ENCODE data around the gene ULK1. TPM values are rescaled to one million over a fixed set of nuclear protein-coding genes. Genes with fewer than 3 reads are reported as not detected.

ULK1 gene
- total RNA-seq: 10 to 100 TPM; 14.7 to 21.5 TPM

- H3K9me3 Mint-ChIP-seq: no peaks in the 10 kb centered on the region
- peak; percentile 79 for ATAC-seq (replicated peaks)
These were observed at the start of gene ULK1 for GRCh38 chr12:131894313-131894860. Gene ULK1 (plus strand): TSS chr12:131894622. CDS start chr12:131895002, 380 bp downstream.

GRCh38 chr12:131844656-131845055 lies 49.8 kb upstream of the ULK1 start:
- Mint-ChIP-seq H3K27ac (no peak overlapping the region), H3K36me3 (ENCODE audit: low read depth) (no peaks in the 10 kb centered on the region), H3K4me3 (no peak overlapping the region), H3K27me3 (no peaks in the 10 kb centered on the region), H3K4me1 (no peaks in the 10 kb centered on the region), H3K9me3 (no peaks in the 10 kb centered on the region)
- no peak for ATAC-seq (replicated peaks)

More at GRCh38 chr12:131894313-131894860, at the start of gene ULK1:
- Mint-ChIP-seq H3K4me1 (no peaks in the 10 kb centered on the region), H3K36me3 (ENCODE audit: low read depth) (no peaks in the 10 kb centered on the region), H3K4me3 (peak within 1 kb of the TSS; percentile 78), H3K27me3 (no peaks in the 10 kb centered on the region), H3K27ac (peak within 1 kb of the TSS; percentile 66)

- Mint-ChIP-seq H3K27me3 (no peaks in the 10 kb centered on the region), H3K36me3 (ENCODE audit: low read depth) (no peaks in the 10 kb centered on the region), H3K9me3 (no peaks in the 10 kb centered on the region), H3K4me3 (no peak overlapping the region), H3K4me1 (no peaks in the 10 kb centered on the region), H3K27ac (no peak overlapping the region)
- ATAC-seq (replicated peaks): no peak
These were observed 49.3 kb upstream of the ULK1 start for GRCh38 chr12:131845121-131845520.

- H3K27ac Mint-ChIP-seq: no peak overlapping the region
- H3K4me3 Mint-ChIP-seq: no peak overlapping the region
- no peaks in the 10 kb centered on the region for H3K9me3 Mint-ChIP-seq
- no peaks in the 10 kb centered on the region for H3K27me3 Mint-ChIP-seq
- no peak for ATAC-seq (replicated peaks)
- H3K4me1 Mint-ChIP-seq: no peaks in the 10 kb centered on the region
- no peaks in the 10 kb centered on the region for H3K36me3 Mint-ChIP-seq (ENCODE audit: low read depth)
These were observed 47.0 kb upstream of the ULK1 start for GRCh38 chr12:131847456-131847855.

GRCh38 chr12:131848753-131849152 lies 45.7 kb upstream of the ULK1 start:
- H3K4me1 Mint-ChIP-seq: no peaks in the 10 kb centered on the region
- no peak overlapping the region for H3K4me3 Mint-ChIP-seq
- ATAC-seq (replicated peaks): no peak
- H3K36me3 Mint-ChIP-seq (ENCODE audit: low read depth): no peaks in the 10 kb centered on the region
- H3K27me3 Mint-ChIP-seq: no peaks in the 10 kb centered on the region
- no peaks in the 10 kb centered on the region for H3K9me3 Mint-ChIP-seq
- no peak overlapping the region for H3K27ac Mint-ChIP-seq

- Mint-ChIP-seq H3K4me1 (no peaks in the 10 kb centered on the region), H3K9me3 (no peaks in the 10 kb centered on the region), H3K4me3 (no peak overlapping the region), H3K27ac (no peak overlapping the region), H3K27me3 (no peaks in the 10 kb centered on the region), H3K36me3 (ENCODE audit: low read depth) (no peaks in the 10 kb centered on the region)
- ATAC-seq (replicated peaks): no peak
These were observed 44.5 kb upstream of the ULK1 start for GRCh38 chr12:131849700-131850553.

GRCh38 chr12:131850856-131851559 lies 43.4 kb upstream of the ULK1 start:
- Mint-ChIP-seq H3K4me1 (no peaks in the 10 kb centered on the region), H3K4me3 (no peak overlapping the region), H3K27me3 (peaks cover 1% of the 10 kb centered on the region), H3K9me3 (no peaks in the 10 kb centered on the region), H3K36me3 (ENCODE audit: low read depth) (no peaks in the 10 kb centered on the region), H3K27ac (no peak overlapping the region)
- peak; percentile 63 for ATAC-seq (replicated peaks)

GRCh38 chr12:131851741-131852550 lies 42.5 kb upstream of the ULK1 start:
- Mint-ChIP-seq H3K4me1 (no peaks in the 10 kb centered on the region), H3K4me3 (no peak overlapping the region), H3K9me3 (no peaks in the 10 kb centered on the region), H3K27me3 (peaks cover 7% of the 10 kb centered on the region), H3K27ac (no peak overlapping the region), H3K36me3 (ENCODE audit: low read depth) (no peaks in the 10 kb centered on the region)
- ATAC-seq (replicated peaks): no peak

GRCh38 chr12:131852551-131853299 lies 41.7 kb upstream of the ULK1 start:
- no peak overlapping the region for H3K27ac Mint-ChIP-seq
- H3K4me1 Mint-ChIP-seq: no peaks in the 10 kb centered on the region
- no peaks in the 10 kb centered on the region for H3K9me3 Mint-ChIP-seq
- ATAC-seq (replicated peaks): no peak
- no peaks in the 10 kb centered on the region for H3K36me3 Mint-ChIP-seq (ENCODE audit: low read depth)
- no peak overlapping the region for H3K4me3 Mint-ChIP-seq
- H3K27me3 Mint-ChIP-seq: peaks cover 7% of the 10 kb centered on the region

- Mint-ChIP-seq H3K27ac (no peak overlapping the region), H3K4me1 (no peaks in the 10 kb centered on the region), H3K4me3 (no peak overlapping the region), H3K27me3 (peaks cover 7% of the 10 kb centered on the region), H3K9me3 (no peaks in the 10 kb centered on the region), H3K36me3 (ENCODE audit: low read depth) (no peaks in the 10 kb centered on the region)
- no peak for ATAC-seq (replicated peaks)
These were observed 40.3 kb upstream of the ULK1 start for GRCh38 chr12:131853832-131854797.

GRCh38 chr12:131854861-131855476 lies 39.5 kb upstream of the ULK1 start:
- no peaks in the 10 kb centered on the region for H3K4me1 Mint-ChIP-seq
- H3K36me3 Mint-ChIP-seq (ENCODE audit: low read depth): no peaks in the 10 kb centered on the region
- no peak for ATAC-seq (replicated peaks)
- H3K4me3 Mint-ChIP-seq: no peak overlapping the region
- H3K27me3 Mint-ChIP-seq: peaks cover 7% of the 10 kb centered on the region
- no peaks in the 10 kb centered on the region for H3K9me3 Mint-ChIP-seq
- no peak overlapping the region for H3K27ac Mint-ChIP-seq

- Mint-ChIP-seq H3K4me3 (no peak overlapping the region), H3K36me3 (ENCODE audit: low read depth) (no peaks in the 10 kb centered on the region), H3K27ac (no peak overlapping the region), H3K9me3 (no peaks in the 10 kb centered on the region), H3K27me3 (peaks cover 7% of the 10 kb centered on the region), H3K4me1 (no peaks in the 10 kb centered on the region)
- no peak for ATAC-seq (replicated peaks)
These were observed 38.8 kb upstream of the ULK1 start for GRCh38 chr12:131855521-131856142.
